Measurements from ENCODE around the gene ESPN.

The ESPN gene

DNA sequence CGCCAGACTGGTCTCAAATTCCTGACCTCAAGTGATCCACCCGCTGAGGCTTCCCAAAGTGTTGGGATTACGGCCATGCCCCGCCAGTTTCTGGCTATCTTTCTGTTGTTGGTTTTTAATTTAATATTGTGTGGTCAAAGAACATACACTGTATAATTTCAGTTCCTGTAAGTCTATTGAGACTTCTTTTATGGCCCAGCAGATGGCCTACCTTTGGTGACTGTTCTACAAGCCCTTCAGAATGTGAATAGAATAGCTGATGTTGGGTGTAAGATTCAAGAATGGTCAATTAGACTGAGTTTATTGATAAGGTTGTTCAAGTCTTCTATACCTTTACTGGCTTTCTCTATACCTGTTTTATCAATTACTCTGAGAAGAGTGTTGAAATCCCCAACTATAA is 15.5 kb upstream of the ESPN start:
- no peak for DNase-seq

DNA sequence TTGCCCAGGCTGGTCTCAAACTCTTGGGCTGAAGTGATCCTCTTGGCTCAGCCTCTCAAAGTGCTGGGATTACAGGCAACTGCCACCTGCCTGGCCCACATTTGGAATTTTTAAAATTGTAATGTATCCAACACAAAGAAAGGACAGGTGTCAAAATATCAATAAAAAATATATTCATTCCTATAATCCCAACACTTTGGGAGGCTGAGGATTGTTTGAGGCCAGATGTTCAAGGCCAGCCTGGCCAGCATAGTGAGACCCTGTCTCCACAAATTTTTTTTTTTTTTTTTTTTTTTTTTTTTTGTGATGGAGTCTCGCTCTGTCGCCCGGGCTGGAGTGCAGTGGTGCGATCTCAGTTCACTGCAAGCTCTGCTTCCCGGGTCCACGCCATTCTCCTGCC is 14.8 kb upstream of the ESPN start:
- DNase-seq: no peak

DNA sequence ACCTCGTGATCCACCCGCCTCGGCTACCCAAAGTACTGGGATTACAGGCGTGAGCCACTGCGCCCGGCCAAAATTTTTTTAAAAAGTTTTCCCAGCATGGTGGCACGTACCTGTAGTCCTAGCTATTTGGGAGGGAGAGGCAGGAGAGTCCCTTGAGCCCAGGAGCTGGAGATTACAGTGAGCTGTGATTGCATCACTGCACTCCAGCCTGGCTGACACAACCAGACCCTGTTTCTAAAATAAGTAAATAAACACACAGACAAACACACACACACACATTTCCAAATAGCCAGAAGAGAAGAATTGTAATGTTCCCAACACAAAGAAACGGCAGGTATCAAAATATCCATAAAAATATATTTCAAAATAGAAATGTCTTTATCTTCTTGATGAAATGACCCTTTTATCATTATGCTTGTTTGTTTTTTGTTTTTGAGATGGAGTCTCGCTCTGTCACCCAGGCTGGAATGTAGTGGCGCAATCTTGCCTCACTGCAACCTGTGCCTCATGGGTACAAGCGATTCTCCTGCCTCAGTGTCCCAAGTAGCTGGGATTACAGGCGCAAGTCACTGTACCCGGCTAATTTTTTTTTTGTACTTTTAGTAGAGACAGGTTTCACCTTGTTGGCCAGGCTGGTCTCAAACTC is 14.2 kb upstream of the ESPN start:
- no peak for DNase-seq

DNA sequence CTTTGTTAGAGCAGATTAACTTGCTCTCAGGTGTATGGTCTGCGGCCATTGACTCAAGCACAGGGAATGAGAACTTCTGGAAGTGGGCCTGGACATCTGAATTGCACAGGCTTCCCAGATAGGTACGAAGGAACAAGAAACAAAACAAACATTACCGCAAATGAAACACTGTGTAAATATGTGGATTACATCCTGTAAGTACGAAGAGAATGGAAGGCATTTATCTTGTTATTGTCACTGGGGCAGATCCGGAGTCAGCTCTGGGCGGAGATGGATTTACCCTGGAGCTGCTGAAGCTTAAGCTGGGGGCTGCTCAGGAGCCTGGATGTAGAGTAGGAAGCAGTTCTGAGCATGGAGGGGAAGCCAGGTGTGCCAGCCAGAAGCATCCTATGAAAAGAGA is 11.7 kb upstream of the ESPN start:
- DNase-seq: no peak

DNA sequence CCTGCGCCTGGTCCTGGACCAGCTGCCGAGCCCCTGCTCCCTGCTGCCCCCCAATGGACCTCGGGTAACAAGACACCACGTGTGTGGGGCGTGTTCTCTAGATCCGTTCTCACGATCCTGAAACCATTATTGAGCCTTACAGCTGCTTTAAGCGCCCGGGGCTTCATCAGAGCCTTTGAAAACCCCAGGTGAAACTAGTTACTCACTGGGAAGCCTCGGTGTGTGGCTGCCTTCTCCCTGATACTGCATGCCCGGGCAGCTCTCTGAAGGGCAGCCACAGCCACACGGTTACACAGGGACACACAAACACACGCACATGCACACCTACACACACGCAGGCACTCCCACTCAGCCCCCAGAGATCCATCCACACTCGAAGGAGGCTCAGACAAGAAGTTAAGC is 10.1 kb upstream of the ESPN start:
- DNase-seq: peak in 3 of 4 experiments; percentile 28 to 62 (median 46)

DNA sequence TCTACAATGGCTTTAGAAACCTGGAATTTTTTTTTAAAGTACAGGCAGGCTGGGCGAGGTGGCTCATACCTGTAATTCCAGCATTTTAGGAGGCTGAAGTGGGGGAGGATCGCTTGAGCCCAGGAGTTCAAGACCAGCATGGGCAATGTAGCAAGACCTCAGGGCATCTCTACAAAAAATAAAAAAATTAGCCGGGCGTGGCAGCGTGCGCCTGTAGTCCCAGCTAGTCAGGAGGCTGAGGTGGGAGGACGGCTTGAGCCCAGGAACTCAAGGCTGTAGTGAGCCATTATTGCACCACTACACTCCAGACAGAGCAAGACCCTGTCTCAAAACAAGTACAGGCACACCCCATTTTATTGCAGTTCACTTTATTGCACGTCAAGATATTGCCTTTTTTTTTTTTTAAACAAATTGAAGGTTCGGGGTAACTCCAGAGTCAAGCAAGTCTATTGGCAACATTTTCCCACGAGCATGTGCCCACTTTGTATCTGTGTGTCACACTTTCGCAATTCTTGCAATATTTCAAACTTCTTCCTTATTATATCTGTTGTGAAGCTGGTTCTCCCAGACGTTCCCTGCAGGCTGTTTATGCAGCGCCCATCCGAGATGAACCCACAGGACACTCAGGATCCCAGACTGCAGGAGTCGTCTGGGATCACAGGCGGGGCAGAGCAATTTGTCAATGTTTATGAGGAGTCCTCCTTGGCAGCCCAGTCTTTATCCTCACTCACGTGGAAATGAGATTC is 9.5 kb upstream of the ESPN start:
- DNase-seq: peak; percentile 58 to 87 (median 70)

DNA sequence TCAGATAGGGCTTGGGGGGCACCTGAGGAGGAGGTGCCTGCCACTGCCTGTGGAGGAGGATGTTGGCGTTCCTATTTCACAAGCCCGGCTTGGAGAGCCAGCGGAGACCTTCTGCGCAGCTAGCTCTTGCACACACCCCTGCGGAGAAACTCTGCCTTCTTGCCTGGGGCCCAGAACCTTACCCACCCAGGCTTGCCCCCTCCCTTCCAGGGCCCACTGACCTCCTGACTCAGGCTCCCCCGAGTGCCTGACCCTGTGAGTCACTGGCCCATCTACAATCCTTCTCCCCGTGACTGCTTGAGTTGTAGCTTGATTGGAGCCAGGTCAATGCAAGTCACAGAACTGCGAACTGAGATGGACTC is 8.3 kb upstream of the ESPN start:
- DNase-seq: peak in 2 of 4 experiments; percentile 25 to 26

DNA sequence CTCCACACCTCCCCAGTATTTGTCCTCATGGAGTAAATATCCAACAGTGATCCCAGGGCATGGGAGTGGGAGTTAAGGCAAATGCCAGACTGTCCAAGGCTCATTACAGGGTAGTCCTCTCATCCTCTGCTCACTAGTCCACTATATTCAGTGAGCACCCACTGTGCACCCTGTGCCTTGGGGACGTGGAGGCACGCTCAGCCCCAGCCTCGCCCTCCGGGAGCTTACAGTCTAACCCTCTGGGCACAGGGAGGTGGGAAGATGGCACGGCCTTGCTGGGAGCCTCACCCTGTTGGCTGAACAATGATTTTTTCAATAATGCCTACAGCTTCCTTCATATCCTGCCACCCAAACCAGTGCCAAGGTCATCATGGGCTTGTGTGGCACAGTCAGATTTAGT is 7.7 kb upstream of the ESPN start:
- DNase-seq: no peak

DNA sequence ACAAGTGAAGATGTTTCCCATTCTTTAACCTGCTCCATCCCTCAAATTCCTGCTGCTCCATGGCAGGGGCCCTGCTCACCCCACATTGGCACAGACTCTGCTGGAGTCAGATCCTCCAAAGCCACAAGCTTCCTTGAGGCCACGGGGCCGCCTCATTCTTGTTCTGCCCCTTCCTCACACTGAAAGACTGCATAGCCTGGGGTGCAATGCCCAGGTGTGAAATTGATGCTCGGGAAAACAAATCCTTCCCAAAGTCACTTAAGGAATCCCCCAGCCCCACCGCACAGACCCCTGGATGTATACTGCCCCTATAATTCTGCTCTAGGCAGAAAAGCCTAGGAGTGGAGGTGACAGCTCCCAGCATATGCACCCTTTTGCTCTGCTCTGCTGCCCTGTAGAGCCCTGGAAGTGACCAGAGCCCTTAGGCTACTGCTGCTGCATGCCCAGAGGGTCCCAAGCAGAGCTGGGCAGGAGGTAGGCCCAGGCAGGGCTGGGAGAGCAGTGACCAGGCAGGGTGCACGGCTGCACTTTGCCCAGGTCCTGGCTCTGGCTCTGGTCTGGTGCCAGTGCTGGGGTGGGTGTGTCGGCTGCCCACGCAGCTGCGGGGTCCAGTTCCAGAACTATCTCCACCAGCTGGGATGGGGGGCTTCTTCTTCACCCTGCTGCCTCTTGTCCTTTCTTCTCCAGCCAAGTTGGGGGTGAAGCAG is 6.5 kb upstream of the ESPN start:
- no peak for DNase-seq

DNA sequence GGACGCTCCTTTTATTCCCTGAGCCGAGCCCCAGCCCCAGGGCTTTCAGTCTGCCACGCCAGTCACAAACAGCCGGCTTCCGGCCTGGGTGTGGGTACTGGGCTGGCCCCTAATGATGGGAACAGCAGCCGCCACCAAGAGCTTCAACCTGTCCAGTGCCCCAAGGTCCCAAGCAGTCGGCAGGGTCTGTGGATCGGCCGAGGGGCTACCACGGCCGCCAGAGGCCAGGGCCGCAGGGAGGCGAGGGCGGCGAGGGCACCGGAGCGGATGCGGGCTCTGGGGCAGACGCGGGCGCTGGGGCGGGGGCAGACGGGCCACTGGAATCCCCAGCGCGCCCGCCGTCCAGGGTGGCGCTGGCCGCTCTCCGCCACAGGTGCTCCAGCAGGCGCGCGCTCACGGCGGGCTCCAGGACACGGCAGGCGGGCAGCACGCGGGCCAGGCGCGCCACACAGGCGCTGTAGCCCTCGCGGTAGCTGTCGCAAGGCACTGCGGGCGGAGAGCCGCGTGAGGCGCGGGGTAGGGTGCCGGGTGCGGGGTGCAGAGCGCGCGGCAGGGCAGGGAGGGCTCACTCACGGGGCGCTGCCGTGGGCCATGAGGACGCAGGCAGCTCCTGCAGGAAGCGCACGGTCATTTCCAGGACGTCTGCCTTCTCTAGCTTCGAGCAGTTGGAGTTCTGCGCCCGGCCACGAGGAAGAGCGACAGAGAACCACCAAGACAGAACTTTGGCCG is 5.7 kb upstream of the ESPN start:
- peak in 1 of 4 experiments; percentile 13 for DNase-seq

DNA sequence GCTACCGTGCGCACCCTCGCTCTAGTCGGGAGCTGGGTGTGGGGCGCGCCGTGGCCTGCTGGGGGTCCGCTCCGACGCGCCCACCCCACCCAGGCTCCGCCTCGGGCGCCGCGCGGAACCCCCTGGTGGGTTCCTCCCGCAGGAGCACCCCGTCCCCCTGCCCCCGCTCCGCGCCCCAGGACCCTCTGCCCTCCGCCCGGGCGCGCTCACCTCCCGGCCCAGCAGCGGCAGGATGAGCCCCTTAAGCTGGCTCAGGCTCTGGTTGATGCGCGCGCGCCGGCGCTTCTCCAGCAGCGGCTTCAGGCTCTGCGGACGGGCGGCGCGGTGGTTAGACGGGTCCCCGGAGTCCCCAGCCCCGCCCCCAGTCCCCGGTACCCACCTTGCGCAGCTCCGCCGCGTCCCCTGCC is 5.2 kb upstream of the ESPN start:
- no peak for DNase-seq

DNA sequence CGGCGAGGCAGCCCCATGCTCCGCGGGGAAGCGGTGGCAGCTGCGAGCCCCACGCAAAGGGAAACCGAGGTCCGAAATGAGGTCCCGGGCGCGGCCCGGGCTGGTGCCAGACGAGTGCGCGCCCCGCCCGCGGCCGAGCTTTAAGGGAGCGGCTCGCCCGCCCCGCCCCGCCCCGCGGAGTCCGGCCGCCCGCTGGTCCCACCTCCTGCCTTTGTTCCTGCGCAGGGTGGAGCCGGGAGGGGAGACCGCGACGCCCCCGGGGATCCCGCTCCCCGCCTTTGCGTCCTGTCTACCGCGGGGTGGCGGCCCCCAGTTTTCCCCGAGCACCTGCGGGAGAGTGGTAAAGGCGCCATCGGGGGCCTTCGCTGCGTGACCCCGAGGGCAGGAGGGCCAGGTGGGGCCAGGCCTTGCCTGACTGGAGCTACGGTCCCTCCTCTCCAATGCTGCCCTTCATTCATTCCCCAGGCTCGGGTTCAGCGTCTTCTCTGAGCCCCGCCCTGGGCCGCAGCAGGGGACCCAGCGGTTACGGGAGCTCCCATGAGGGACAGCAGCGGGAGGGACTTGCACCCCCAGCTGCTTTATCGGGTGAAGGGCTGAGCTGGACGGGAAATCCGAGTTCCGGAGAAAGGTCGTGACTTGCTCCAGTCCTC is 4.6 kb upstream of the ESPN start, which contains the start of gene HES2:
TSS of gene HES2 (minus strand) at position 116 of the 650 bp plus-strand sequence. CDS start at position 17, 99 bp downstream.
- peak in 2 of 4 experiments; percentile 28 to 51 for DNase-seq

DNA sequence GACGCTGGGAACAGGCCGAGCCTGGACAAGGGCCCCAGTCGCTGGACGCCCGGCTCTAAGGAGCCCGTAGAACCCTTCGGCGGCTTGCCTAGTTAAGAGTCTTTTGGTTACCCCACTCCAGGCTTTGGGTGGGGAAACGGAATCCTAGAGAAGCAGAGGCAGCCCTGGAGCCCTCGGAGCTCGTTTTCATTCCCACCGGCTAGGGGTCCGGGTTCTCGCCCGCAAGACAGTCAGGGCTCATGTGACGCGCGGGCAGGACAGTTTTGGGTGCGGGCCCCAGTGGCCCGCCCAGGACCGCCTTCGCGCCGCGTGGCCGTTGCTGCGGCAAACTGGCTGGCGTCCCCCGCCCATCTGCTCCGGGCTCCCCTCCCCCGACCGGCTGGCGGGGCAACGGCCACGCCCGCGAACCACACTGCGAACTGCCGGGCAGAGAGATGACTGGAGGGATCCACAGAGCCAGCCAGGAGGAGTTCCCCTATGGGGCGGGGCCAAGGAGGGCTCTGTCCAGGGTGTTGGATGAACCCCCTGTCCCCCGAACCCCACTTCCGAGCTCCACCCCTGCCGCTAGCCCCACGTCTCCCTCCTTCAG is 4.0 kb upstream of the ESPN start:
- no peak for DNase-seq

DNA sequence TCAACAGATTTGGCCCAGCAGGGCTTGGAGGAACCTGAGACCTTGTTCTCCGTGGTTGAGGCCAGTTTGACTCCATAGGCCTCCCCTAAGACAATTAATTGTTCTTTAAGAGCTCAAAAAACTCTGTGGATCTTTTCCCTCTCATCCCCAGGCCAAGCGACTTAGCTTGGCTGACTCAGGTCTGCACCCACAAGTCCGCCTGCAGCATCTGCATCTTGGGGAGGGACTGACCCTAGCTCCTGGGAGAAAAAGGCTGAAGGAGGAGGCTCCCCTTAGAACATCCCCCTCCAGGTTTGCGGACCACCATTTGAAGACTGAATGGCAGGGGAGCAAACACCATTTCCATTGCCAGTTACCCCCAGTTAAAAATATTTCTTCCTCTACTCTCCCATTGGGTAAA is 3.3 kb upstream of the ESPN start:
- DNase-seq: no peak

DNA sequence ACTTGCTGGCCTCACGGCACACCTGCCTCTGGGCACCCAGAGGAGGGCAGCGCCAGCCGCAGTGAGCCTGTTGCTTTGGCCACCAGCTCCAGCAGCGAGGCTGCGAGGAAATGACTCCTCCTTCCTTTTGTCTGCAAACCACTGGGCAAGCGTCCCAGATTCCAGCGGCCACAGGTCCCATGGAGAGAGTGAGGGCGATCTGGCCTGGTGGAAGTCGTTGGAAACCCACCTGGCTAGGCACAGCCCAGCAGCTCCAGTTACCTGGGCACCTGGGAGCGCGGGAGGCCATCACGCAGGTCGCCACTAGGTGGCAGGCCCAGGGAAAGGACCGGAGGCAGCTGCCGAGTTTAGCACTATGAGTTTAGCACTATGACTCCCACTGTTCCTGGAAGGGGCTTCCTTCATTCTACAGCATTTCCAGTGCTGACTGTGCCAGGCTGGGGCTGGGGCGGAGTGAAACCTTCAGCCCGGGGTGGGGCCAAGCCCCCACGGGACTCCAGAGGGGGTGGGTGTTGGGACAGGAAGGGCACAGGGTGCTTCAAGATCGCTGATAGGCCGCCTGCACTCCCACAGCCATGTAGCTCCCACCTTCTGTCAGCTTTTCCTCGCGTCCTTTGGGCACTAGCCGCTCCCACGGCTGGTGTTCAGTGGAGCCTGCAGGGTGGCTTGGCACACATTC is 1.1 kb upstream of the ESPN start:
- peak; percentile 20 to 49 (median 34) for DNase-seq

DNA sequence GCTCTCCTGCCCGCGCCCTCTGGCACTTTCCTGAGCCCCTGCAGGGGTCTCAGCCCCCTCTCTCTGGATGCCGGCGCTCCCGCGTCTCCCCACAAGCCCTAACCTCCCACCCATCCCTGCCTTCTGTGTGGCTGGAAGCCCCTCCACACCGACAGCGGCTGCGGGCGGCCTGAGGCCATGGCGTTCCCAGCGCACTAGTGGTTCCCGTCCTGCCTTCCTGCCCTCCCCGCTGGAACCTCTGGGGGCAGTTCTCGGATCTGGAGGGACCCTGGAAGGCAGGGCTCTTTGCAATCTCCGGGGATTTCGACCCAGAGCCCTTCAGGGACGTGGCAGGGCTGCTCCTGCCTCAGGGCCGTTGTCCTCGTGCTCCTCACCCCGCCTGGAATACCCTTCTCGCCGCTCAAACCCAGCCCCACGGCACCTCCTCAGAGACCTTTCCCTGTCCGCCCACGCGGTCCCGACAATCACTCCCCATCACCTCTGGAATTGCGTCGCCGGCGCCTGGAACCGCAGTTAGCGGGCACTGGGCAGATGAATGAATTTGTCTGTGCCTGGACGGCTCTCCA is 493 bp upstream of the ESPN start:
- DNase-seq: no peak

DNA sequence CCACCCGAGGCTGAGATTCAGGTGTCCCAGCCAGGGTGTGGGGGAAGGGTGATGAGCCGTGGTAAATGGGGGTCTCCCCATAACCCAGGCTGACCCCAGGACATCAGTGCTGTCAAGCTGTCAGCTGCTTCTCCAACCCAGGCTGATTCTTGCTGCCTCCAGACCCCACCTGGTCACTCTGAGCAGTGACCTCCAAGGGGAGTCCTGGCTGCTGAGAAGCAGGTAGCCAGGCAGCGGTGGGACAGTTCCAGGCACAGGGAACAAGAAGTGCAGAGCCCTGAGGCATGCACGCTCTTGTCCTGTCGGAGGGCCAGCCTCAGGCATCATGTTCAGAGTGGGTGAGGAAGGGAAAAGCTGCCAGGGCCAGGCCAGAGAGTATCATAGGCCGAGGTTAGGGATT is 1.1 kb downstream of the ESPN start:
- DNase-seq: no peak

DNA sequence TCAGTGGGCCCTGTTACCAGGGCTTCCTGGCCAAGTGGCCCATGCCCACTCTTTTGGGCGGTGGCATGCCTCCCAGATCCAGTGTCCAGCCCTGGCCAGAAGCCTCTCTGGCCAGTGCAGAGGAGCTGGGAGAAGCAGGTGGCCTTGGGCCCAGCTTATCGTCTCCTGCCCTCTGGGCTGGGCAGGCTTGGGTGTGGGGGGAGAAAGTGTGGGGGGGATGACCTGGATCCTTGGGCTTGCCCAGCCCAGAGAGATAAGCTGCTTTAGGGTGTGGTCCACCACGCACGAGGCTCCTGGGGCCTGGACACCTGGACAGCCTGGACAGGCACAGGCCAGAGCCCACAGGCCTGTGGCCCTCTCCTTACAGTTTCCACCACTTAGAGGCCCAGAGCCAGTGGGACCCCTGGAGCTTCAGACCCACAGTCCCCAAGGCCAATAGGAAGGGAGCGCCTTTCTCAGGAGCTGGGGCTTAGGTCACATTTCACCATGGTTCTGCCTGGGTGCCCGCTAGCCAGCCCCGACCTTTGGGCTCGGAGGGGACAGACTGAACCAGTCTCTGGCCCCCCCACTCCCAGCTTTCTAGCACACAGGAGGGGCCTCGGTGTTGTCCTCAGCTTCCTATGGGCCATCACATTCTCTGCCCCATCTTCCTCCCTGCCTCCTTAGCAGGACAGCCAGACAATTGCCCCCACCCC is 1.8 kb downstream of the ESPN start:
- no peak for DNase-seq

DNA sequence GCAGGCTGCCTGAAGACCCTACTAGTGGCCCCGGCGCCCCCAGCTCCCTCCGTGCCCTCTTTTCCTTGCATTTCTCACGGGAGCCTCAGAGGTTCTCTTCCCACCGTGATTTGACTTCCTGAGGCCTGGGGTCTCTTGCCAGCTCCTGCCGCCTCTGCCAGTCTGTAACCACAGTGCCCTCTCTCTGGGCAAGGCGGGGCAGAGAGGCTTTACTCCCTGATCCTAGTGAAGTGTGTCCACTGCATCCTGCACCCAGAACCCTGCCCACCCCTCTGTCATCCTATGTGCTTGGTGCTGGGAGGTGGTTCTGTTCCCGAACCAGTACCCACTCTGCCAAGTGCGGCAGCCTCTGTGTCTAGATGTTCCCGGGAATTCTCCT is 2.4 kb downstream of the ESPN start:
- no peak for DNase-seq

Measured in suppressor macrophage (primary cell).